Measurements from ENCODE around the gene DPP10. TPM values are rescaled to one million over a fixed set of nuclear protein-coding genes. Genes with fewer than 3 reads are reported as not detected.

The DPP10 gene
- total RNA-seq, 2 donors from 2014 or later = 3.1 to 11.2 TPM

GRCh38 chr2:114769991-114770390, 327.6 kb downstream of the DPP10 start:
- Histone ChIP-seq H3K36me3 (replicated peaks in 1 of 2; ENCODE audit: insufficient read depth in 1 of 2, low read depth in 2 of 2) (no peaks in the 10 kb centered on the region), H3K27ac (no peak overlapping the region), H3K9me3 (no peaks in the 10 kb centered on the region), H3K27me3 (no peaks in the 10 kb centered on the region), H3K4me1 (no peaks in the 10 kb centered on the region), H3K4me3 (no peak overlapping the region)
- DNase-seq (no peak), ATAC-seq (no peak)
- no peak for TF ChIP-seq POLR2A (IDR thresholded peaks at IDR 0.05)
- TF ChIP-seq, protein P1, sequence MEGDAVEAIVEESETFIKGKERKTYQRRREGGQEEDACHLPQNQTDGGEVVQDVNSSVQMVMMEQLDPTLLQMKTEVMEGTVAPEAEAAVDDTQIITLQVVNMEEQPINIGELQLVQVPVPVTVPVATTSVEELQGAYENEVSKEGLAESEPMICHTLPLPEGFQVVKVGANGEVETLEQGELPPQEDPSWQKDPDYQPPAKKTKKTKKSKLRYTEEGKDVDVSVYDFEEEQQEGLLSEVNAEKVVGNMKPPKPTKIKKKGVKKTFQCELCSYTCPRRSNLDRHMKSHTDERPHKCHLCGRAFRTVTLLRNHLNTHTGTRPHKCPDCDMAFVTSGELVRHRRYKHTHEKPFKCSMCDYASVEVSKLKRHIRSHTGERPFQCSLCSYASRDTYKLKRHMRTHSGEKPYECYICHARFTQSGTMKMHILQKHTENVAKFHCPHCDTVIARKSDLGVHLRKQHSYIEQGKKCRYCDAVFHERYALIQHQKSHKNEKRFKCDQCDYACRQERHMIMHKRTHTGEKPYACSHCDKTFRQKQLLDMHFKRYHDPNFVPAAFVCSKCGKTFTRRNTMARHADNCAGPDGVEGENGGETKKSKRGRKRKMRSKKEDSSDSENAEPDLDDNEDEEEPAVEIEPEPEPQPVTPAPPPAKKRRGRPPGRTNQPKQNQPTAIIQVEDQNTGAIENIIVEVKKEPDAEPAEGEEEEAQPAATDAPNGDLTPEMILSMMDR (IDR thresholded peaks at IDR 0.05) = no peak
- WGBS, 2 donors = 84 to 85% methylated on average over 2 of the region's 2 CpGs
- intact Hi-C loops (cut with DNase I) = no loop called here

DNA sequence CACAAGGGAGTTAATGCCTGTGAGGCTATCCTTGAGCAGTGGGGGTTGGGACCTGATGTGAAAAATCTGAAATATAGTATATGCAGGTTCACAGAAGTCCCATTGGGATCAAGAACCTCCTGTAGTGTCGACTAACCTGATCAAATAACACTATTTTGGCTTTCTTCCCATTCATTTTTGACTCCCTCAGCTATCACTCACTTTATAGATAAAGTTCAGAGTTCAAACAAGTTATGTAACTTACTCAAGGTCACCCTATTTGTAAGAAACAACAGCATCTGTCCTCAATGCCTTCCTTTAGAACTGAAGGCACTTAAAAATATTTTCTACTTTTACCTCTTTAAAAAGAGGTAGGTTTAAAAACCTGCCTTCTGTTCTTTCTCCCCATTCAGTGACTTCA, 341.6 kb downstream of the DPP10 start:
- intact Hi-C loops (cut with DNase I) = no loop called here
- TF ChIP-seq POLR2A (IDR thresholded peaks at IDR 0.05) = no peak
- TF ChIP-seq, protein P1 (IDR thresholded peaks at IDR 0.05) = no peak
- Histone ChIP-seq H3K9me3 (no peaks in the 10 kb centered on the region), H3K36me3 (replicated peaks in 1 of 2; ENCODE audit: insufficient read depth in 1 of 2, low read depth in 2 of 2) (no peaks in the 10 kb centered on the region), H3K27me3 (peaks cover 0 to 5% of the 10 kb centered on the region in 2 donors), H3K27ac (no peak overlapping the region), H3K4me1 (peaks cover 13% of the 10 kb centered on the region), H3K4me3 (no peak overlapping the region)
- peak; percentile 63 for ATAC-seq
- WGBS, 2 donors = 4 to 15% methylated on average over 1 of the region's 1 CpG
- DNase-seq = no peak

DNA sequence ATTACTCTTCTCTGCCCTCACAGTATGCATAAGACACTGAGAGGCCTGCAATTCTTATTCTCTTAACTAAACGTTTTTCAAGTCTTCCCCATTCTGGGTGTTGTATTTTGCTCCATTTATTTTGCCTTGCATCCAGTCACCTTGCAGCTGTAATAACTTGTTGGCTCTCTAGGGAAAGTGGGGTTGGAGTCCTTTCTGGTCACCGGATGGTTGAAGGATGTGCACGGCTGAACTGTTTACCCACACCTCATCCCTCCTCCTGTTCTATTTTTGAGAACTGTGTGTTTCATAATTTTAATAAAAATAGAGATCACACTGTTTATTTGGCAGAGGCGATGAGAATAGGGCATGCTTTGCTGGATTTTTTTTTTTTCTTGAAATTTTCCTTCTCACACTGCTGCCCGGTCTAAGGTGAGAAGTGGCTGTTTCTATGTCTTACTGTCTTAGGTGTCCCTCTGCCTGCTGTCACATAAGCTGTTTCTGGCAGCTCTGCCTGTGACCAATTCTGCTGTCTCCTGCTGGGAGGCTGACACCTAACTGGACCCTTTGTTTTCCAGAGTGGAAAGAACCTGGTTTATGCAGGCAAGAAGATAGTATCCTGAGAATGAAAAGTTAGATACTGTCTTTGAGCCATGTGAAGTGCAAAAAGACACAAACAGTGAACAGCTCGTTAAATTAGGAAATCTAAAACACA, 342.6 kb downstream of the DPP10 start:
- no peak for DNase-seq
- no peak overlapping the region for H3K27ac ChIP-seq
- no peaks in the 10 kb centered on the region for H3K9me3 ChIP-seq
- TF ChIP-seq, protein P1 (IDR thresholded peaks at IDR 0.05) = no peak
- TF ChIP-seq POLR2A (IDR thresholded peaks at IDR 0.05) = no peak
- WGBS, 2 donors = 40 to 49% methylated on average over 6 of the region's 6 CpGs
- ATAC-seq = no peak
- H3K4me3 ChIP-seq = no peak overlapping the region
- peaks cover 13% of the 10 kb centered on the region for H3K4me1 ChIP-seq
- peaks cover 0 to 5% of the 10 kb centered on the region in 2 donors for H3K27me3 ChIP-seq
- H3K36me3 ChIP-seq (replicated peaks in 1 of 2; ENCODE audit: insufficient read depth in 1 of 2, low read depth in 2 of 2) = no peaks in the 10 kb centered on the region
- intact Hi-C loops (cut with DNase I) = no loop called here

- intact Hi-C loops (cut with DNase I) = no loop called here
- H3K27me3 ChIP-seq = peaks cover 0 to 5% of the 10 kb centered on the region in 2 donors
- WGBS, 2 donors = 83 to 84% methylated on average over 5 of the region's 5 CpGs
- ATAC-seq = no peak
- no peak overlapping the region for H3K27ac ChIP-seq
- TF ChIP-seq, protein P1 (IDR thresholded peaks at IDR 0.05) = no peak
- TF ChIP-seq POLR2A (IDR thresholded peaks at IDR 0.05) = no peak
- no peaks in the 10 kb centered on the region for H3K36me3 ChIP-seq (replicated peaks in 1 of 2; ENCODE audit: insufficient read depth in 1 of 2, low read depth in 2 of 2)
- H3K4me1 ChIP-seq = peaks cover 13% of the 10 kb centered on the region
- H3K4me3 ChIP-seq = no peak overlapping the region
- no peaks in the 10 kb centered on the region for H3K9me3 ChIP-seq
- DNase-seq = no peak
Measured at GRCh38 chr2:114786901-114787300, 344.5 kb downstream of the DPP10 start.

- WGBS, 2 donors = 75 to 90% methylated on average over 3 of the region's 3 CpGs
- no peak for TF ChIP-seq POLR2A (IDR thresholded peaks at IDR 0.05)
- TF ChIP-seq, protein P1 (IDR thresholded peaks at IDR 0.05) = no peak
- H3K27ac ChIP-seq = no peak overlapping the region
- no peak overlapping the region for H3K4me3 ChIP-seq
- ATAC-seq (no peak), DNase-seq (no peak)
- peaks cover 13% of the 10 kb centered on the region for H3K4me1 ChIP-seq
- intact Hi-C loops (cut with DNase I) = no loop called here
- peaks cover 0 to 5% of the 10 kb centered on the region in 2 donors for H3K27me3 ChIP-seq
- H3K9me3 ChIP-seq = no peaks in the 10 kb centered on the region
- H3K36me3 ChIP-seq (replicated peaks in 1 of 2; ENCODE audit: insufficient read depth in 1 of 2, low read depth in 2 of 2) = no peaks in the 10 kb centered on the region
Measured at GRCh38 chr2:114787486-114787885, 345.0 kb downstream of the DPP10 start.

Measured in body of pancreas (tissue), 4 donors.